ENCODE measurements around the gene KIF12.
"Not testable (repeated sequence)": the region's sequence is repeated elsewhere in the genome, so short reads cannot be mapped to it uniquely, and the experiment has no call there.

KIF12 gene

DNA sequence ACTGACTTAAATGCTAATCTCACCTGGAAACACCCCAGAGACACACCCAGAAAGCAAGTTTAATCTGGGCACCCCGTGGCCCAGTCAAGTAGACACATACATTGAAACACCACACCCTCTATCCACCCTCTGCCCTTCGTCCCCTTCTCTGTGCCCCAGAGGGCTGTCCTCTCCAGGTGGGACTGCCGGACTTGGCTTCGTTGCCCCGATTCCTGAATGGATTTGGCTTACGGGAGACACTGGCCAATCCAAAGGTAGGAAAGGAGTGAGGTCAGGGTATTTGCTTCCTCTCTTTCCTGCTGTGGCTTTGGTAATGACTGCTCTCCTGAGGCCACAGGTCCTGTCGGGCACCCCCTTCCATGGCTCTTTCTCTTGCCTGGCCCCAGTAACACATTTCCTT lies 31.0 kb upstream of the KIF12 start:
- Histone ChIP-seq H3K79me2 (ENCODE audit: control insufficient read depth, low read length) (no peaks in the 10 kb centered on the region), H3K9me3 (ENCODE audit: control insufficient read depth, insufficient read depth, low read length) (no peaks in the 10 kb centered on the region), H3K36me3 (ENCODE audit: control insufficient read depth, low read length) (no peaks in the 10 kb centered on the region), H3K4me1 (ENCODE audit: control insufficient read depth, low read length) (no peaks in the 10 kb centered on the region), H4K20me1 (ENCODE audit: control insufficient read depth, insufficient read depth, low read depth, low read length) (no peaks in the 10 kb centered on the region), H3K27ac (ENCODE audit: low read depth, low read length) (no peak overlapping the region), H3K4me3 (ENCODE audit: low read length) (no peak overlapping the region), H3F3A (ENCODE audit: control insufficient read depth, insufficient read depth) (no peaks in the 10 kb centered on the region), H3K27me3 (ENCODE audit: control insufficient read depth, low read length) (peaks cover 9% of the 10 kb centered on the region; the same call in 1 of the 2 replicates), H3K4me2 (ENCODE audit: low read length) (no peak overlapping the region), H3K9me2 (replicated peaks; ENCODE audit: control insufficient read depth, low read length) (no peaks in the 10 kb centered on the region)
- no peak for TF ChIP-seq EZH2phosphoT487 (IDR thresholded peaks at IDR 0.05; ENCODE audit: borderline replicate concordance, low read length)
- TF ChIP-seq, protein P1, sequence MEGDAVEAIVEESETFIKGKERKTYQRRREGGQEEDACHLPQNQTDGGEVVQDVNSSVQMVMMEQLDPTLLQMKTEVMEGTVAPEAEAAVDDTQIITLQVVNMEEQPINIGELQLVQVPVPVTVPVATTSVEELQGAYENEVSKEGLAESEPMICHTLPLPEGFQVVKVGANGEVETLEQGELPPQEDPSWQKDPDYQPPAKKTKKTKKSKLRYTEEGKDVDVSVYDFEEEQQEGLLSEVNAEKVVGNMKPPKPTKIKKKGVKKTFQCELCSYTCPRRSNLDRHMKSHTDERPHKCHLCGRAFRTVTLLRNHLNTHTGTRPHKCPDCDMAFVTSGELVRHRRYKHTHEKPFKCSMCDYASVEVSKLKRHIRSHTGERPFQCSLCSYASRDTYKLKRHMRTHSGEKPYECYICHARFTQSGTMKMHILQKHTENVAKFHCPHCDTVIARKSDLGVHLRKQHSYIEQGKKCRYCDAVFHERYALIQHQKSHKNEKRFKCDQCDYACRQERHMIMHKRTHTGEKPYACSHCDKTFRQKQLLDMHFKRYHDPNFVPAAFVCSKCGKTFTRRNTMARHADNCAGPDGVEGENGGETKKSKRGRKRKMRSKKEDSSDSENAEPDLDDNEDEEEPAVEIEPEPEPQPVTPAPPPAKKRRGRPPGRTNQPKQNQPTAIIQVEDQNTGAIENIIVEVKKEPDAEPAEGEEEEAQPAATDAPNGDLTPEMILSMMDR (IDR thresholded peaks at IDR 0.05; ENCODE audit: low read depth, low read length, poor library complexity, severe bottlenecking): no peak

DNA sequence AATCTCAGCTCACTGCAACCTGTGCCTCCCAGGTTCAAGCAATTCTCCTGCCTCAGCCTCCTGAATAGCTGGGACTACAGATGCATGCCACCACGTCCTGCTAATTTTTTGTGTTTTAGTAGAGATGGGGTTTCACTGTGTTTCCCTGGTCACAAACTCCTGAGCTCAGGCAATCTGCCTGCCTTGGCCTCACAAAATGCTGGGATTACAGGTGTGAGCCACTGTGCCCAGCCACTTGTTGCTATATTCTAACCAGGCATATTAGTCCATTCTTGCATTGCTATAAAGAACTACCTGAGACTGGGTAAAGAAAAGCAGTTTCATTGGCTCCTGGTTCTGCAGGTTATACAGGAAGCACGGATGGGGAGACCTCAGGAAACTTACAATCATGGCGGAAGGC lies 29.7 kb upstream of the KIF12 start:
- not testable (repeated sequence) for H3K9me3 ChIP-seq (ENCODE audit: control insufficient read depth, insufficient read depth, low read length); H3K27ac ChIP-seq (ENCODE audit: low read depth, low read length); H4K20me1 ChIP-seq (ENCODE audit: control insufficient read depth, insufficient read depth, low read depth, low read length); H3K9me2 ChIP-seq (replicated peaks; ENCODE audit: control insufficient read depth, low read length); H3K4me1 ChIP-seq (ENCODE audit: control insufficient read depth, low read length); H3K4me2 ChIP-seq (ENCODE audit: low read length); H3F3A ChIP-seq (ENCODE audit: control insufficient read depth, insufficient read depth); H3K4me3 ChIP-seq (ENCODE audit: low read length); H3K79me2 ChIP-seq (ENCODE audit: control insufficient read depth, low read length); H3K27me3 ChIP-seq (ENCODE audit: control insufficient read depth, low read length); H3K36me3 ChIP-seq (ENCODE audit: control insufficient read depth, low read length)

DNA sequence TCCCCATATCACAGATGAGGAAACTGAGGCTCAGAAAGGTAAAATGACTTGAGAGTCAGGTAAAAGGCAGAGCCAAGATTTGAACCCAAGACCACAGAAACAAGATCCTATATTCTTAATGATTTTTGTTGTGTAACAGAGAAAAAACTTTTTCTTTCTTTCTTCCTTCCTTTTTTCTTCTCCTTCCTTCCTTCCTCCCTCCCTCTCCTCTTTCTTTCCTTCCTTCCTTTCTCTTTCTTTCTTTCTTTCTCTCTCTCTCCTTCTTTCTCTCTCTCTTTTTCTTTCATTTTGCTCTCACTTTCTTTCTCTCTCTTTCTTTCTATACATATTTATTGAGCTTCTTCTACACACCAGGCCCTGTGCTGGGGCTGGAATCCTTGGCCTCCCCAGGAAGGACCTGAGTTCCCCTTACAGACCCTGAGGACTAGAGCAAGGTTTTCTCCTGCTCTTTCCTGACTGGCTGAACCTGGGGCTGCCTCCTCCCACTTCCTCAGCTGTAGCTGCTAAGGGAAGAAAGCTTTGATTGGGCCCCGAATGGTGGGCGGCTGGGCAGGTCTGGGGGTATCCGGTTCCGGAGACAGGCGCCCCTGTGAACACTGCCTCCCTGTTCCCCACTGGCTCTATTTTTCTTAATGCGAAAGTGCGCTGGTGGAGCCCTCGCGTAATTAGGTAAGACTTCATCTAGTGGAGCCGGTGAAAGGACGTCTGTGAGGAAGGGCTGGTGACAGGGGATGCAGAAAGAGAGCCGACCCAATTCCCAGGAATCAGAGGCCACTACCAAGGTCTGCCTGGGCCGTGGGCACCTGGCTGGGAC lies 27.4 kb upstream of the KIF12 start:
- Histone ChIP-seq H3K4me1 (ENCODE audit: control insufficient read depth, low read length) (no peaks in the 10 kb centered on the region), H3K9me3 (ENCODE audit: control insufficient read depth, insufficient read depth, low read length) (no peaks in the 10 kb centered on the region), H3K36me3 (ENCODE audit: control insufficient read depth, low read length) (no peaks in the 10 kb centered on the region), H3K4me3 (ENCODE audit: low read length) (no peak overlapping the region), H3F3A (ENCODE audit: control insufficient read depth, insufficient read depth) (no peaks in the 10 kb centered on the region), H3K4me2 (ENCODE audit: low read length) (no peak overlapping the region), H3K9me2 (replicated peaks; ENCODE audit: control insufficient read depth, low read length) (no peaks in the 10 kb centered on the region), H3K79me2 (ENCODE audit: control insufficient read depth, low read length) (no peaks in the 10 kb centered on the region), H4K20me1 (ENCODE audit: control insufficient read depth, insufficient read depth, low read depth, low read length) (no peaks in the 10 kb centered on the region), H3K27me3 (ENCODE audit: control insufficient read depth, low read length) (peaks cover 9% of the 10 kb centered on the region; the same call in 1 of the 2 replicates), H3K27ac (ENCODE audit: low read depth, low read length) (no peak overlapping the region)
- no peak for TF ChIP-seq EZH2phosphoT487 (IDR thresholded peaks at IDR 0.05; ENCODE audit: borderline replicate concordance, low read length)
- TF ChIP-seq, protein P1 (IDR thresholded peaks at IDR 0.05; ENCODE audit: low read depth, low read length, poor library complexity, severe bottlenecking): no peak

DNA sequence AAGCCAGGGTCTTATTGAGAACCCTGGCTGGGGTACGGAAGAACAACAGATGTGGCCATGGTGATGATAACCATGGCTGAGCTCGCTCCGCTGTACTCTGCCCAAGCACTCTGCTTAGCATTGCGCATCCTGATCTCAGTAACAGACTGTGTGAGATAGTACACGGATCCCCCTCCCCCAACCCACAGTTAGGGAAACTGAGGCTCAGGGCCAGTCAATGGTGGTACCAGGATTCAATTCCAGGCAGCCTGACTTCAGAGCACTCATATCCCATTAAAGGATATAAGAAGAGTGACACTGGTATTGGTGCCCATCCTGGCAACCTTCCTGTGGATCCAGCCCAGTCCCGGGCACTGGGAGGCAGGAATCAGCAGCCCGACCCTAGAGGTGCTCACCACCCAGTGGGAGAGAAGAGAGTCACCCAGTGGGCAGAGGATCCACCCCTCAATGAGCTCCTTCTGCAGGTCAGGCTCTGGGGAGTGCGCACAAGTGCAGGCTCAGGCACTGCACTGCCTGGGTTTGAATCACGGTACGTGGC lies 26.5 kb upstream of the KIF12 start:
- peaks cover 9% of the 10 kb centered on the region; the same call in 1 of the 2 replicates for H3K27me3 ChIP-seq (ENCODE audit: control insufficient read depth, low read length)
- H3K4me1 ChIP-seq (ENCODE audit: control insufficient read depth, low read length): no peaks in the 10 kb centered on the region
- no peaks in the 10 kb centered on the region for H3K36me3 ChIP-seq (ENCODE audit: control insufficient read depth, low read length)
- H4K20me1 ChIP-seq (ENCODE audit: control insufficient read depth, insufficient read depth, low read depth, low read length): no peaks in the 10 kb centered on the region
- no peaks in the 10 kb centered on the region for H3F3A ChIP-seq (ENCODE audit: control insufficient read depth, insufficient read depth)
- no peaks in the 10 kb centered on the region for H3K9me2 ChIP-seq (replicated peaks; ENCODE audit: control insufficient read depth, low read length)
- H3K79me2 ChIP-seq (ENCODE audit: control insufficient read depth, low read length): no peaks in the 10 kb centered on the region
- TF ChIP-seq EZH2phosphoT487 (IDR thresholded peaks at IDR 0.05; ENCODE audit: borderline replicate concordance, low read length): no peak
- TF ChIP-seq, protein P1 (IDR thresholded peaks at IDR 0.05; ENCODE audit: low read depth, low read length, poor library complexity, severe bottlenecking): no peak
- H3K4me2 ChIP-seq (ENCODE audit: low read length): no peak overlapping the region
- H3K4me3 ChIP-seq (ENCODE audit: low read length): no peak overlapping the region
- no peaks in the 10 kb centered on the region for H3K9me3 ChIP-seq (ENCODE audit: control insufficient read depth, insufficient read depth, low read length)
- H3K27ac ChIP-seq (ENCODE audit: low read depth, low read length): no peak overlapping the region
